Glomerular visceral epithelial cell (primary cell): ENCODE results near the gene KCNG2.

Experiments
- DNase-seq: peaks from one replicate; pipeline ENCODE4 v3.0.0-alpha.2; 2016; ENCODE audit errors: extremely low spot score

The KCNG2 gene

DNA sequence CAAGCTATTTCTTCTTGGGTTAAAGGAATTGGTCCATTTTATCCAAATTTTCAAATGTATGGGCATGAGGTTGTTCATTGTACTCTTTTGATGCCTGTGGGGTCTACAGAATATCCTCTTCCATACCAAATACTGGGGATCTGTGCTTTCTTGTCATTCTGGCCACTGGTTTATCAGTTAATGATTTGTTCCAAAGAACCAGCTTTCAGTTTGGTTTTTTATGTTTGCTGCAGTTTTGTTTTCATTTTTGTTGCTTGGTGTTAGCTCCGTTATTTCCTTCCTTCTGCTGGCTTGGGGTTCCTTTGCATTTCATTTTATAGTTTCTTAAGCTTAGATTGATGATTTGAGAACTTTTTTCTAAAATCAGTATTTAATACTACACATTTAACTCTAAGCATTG, 108.3 kb downstream of the KCNG2 start:
- no peak for DNase-seq

DNA sequence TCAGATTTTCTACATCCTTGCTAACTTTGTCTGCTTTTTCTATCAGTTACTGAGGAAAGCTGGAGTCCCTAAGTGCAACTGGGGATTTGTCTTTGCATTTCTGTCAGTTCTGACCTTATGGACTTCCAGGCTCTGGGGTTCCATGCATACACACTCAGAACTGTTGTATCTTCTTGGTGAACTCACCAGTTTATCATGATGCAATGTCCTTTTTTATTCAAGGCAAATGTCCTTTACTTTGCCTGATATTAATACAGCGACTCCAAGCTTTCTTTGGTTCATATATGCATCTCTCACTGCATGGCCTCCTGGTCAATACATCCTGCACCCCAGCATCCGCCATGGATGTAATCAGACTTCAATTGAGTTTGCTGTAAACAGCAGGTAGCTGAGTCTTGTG, 109.0 kb downstream of the KCNG2 start:
- DNase-seq = no peak

- no peak for DNase-seq
Observed at GRCh38 chr18:79910563-79911343, 113.0 kb downstream of the KCNG2 start.

DNA sequence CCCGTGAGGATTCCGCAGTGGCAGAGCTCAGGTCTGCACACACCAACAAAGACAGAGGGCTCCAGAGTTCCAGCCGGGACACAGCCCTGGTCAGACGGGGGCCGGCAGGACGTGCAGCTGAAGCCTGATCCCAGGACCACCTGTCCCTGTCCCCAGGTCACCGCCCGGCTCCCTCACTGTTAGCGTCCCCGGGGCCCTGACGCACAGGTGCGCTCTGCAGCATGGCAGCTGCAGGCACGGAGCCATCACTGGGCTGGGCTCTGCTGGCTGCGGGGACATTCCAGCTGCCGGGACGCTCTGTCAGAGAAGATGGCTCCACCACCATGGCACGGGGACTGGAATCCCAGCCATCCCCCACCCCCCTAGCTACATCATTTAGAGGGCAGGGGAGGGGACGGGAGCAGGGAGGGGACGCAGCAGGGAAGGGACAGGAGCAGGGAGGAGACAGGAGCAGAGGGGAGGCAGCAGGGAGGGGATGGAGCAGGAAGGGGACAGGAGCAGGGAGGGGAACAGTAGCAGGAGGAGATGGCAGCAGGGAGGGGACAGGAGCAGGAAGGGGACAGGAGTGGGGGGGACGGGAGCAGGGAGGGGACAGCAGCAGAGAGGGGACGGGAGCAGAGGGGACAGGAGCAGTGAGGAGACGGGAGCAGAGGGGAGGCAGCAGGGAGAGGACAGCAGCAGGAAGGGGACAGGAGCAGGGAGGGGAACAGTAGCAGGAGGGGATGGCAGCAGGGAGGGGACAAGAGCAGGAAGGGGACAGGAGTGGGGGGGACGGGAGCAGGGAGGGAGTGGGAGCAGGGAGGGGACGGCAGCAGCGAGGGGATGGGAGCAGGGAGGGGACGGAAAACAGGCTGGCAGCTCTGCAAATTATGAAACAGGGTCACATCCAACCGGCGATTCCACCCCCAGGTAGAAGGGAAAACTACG, 113.9 kb downstream of the KCNG2 start:
- DNase-seq = no peak

GRCh38 chr18:79912409-79912991, 114.8 kb downstream of the KCNG2 start:
- no peak for DNase-seq

GRCh38 chr18:79912994-79913831, 115.5 kb downstream of the KCNG2 start:
- DNase-seq = no peak

GRCh38 chr18:79914614-79915160, 116.9 kb downstream of the KCNG2 start:
- no peak for DNase-seq

- DNase-seq = no peak
Observed at GRCh38 chr18:79915161-79916127, 117.7 kb downstream of the KCNG2 start.

DNA sequence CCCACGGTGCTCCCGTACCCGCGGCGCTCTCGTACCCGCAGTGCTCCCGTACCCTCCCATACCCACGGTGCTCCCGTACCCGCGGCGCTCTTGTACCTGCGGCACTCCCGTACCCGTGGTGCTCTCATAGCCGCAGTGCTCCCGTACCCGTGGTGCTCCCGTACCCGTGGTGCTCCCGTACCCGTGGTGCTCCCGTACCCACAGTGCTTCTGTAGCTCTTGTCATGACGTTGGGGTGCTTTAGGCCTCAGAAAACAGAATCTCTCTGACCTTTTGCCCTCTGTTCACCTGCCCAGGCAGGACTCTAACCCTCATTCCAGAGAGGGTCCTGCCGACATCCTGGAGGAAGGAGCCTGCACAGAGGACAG, 118.4 kb downstream of the KCNG2 start:
- no peak for DNase-seq

- no peak for DNase-seq
Observed at GRCh38 chr18:79916546-79917168, 118.9 kb downstream of the KCNG2 start.

DNA sequence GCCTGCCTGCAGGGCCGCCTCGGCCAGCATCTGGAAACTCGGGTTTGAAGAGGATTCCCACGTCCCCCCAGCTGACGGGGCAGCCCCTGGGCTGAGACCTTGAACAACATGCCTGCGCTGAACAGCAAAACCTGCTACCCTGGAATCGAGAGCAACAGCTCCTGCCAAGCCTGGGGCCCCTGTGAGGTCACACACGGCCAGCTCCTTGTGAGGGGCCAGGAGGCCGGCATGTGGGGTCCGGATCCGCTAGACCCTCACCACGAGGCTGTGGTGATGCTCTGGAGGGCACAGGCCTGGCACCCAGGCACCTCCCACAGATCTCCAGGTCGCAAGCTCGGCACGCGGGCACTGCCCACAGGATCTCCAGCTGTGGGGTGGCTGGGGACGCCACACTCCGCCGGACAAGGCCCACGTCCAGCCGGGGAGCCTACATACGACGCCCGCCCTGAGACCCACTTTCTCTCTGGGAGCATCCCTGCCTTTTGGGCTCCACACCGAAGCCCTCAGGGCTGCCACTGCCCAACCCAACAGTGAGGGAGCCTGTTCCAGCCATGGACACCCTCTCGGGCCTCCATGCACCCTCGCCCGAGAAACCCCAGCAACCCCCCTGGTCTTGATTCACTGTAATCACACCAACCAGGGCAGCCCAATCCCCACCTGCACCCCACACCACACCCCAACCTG, 119.6 kb downstream of the KCNG2 start:
- no peak for DNase-seq

GRCh38 chr18:79917853-79918614, 120.3 kb downstream of the KCNG2 start:
- DNase-seq = no peak

DNA sequence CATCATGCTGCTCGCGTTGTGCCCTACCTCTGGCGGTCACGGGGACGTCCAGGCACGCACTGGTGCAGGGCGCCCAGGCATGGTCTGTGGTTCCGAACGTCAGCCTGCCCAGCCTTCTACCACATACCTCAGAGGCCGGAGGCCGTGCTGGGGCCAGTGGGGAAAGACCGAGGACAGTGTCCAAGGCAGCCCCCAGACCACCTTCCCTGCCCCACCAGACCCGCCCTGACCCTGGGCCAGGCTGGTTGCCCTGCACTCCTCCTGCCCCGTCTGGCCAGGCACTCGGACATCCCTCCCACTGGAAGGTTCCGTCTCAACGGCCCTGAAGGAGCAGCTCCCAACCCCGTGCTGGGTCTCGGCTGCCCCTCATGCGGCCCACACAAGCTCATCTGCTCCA, 120.9 kb downstream of the KCNG2 start:
- DNase-seq = no peak

- DNase-seq = no peak
Observed at GRCh38 chr18:79919089-79919488, 121.4 kb downstream of the KCNG2 start.

DNA sequence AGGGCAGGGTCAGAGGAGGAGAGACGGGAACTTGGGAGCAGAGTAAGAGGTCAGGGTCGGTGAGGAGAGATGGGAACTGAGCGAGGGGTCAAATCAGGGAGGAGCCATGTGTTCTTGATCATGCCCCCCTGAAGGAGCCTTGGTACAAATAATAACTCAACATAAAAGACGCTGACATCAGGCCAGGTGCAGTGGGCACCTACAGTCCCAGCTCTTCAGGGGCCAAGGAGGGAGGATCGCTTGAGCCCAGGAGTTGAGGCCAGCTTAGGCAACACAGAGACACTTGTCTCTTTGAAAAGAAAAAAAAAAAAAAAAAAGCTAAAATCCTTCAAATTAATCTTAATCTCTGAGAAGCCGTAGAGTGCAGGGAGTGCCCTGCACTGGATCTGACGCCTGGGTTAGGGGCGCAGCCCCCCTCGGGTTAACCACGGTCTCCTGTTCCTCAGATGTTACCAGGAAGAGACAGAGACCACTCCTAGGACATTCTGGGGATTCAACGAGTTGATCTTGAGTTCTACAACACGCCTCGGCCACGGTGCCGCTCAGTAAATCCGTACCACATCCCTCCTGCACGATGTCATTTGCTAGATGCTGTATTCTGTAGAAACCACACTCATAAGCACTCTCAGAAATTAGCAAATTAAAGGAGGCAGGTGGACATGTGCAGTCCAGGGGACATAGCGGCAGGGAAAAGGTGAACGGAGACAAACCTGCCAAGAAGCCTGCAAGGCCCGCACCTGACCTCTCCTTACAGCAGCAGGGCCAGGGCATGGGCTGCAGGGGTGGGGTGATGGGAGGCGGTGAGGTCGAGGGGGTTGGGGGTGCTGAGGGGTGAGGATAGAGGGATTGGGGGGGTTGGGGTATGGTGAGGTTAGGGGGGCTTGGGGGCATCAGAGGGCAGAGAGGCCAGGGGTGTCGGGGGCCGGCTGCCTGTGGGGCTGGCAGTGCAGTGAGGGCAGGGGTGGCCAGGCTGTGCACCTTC, 124.5 kb downstream of the KCNG2 start:
- no peak for DNase-seq

GRCh38 chr18:79922971-79923411, 125.3 kb downstream of the KCNG2 start:
- DNase-seq = no peak
